ENCODE measurements around the gene IL15.
"Not testable (repeated sequence)": the region's sequence is repeated elsewhere in the genome, so short reads cannot be mapped to it uniquely, and the experiment has no call there.

The IL15 gene

GRCh38 chr4:141636082-141636770 is at the start of gene IL15:
TSS of gene IL15 (plus strand) at chr4:141636583. CDS start at chr4:141719465, 82,882 bp downstream.
- POLR2A ChIA-PET: no interaction called here
- TF ChIP-seq CTCF (IDR thresholded peaks at IDR 0.05; ENCODE audit: control extremely low read depth, extremely low read depth, low read depth, missing control alignments): no peak
- DNase-seq (ENCODE audit: extremely low spot score): peak; percentile 87
- CTCF ChIA-PET: interaction anchor here (1.4 to 2.5 kb wide), 4 partner anchors 12 to 70 kb away, joined by 3 to 14 read pairs (median 5); no protein-coding TSS in a partner anchor

GRCh38 chr4:141587897-141588296 is 48.5 kb upstream of the IL15 start:
- DNase-seq (ENCODE audit: extremely low spot score): no peak
- no peak for TF ChIP-seq CTCF (IDR thresholded peaks at IDR 0.05; ENCODE audit: control extremely low read depth, extremely low read depth, low read depth, missing control alignments)
- CTCF ChIA-PET: no interaction called here
- POLR2A ChIA-PET: no interaction called here

GRCh38 chr4:141595531-141595930 is 40.9 kb upstream of the IL15 start:
- CTCF ChIA-PET: interaction anchor here (1.8 to 3.5 kb wide), 2 partner anchors 9 to 14 kb away, joined by 4 to 12 read pairs; no protein-coding TSS in a partner anchor
- no peak for DNase-seq (ENCODE audit: extremely low spot score)
- TF ChIP-seq CTCF (IDR thresholded peaks at IDR 0.05; ENCODE audit: control extremely low read depth, extremely low read depth, low read depth, missing control alignments): no peak

GRCh38 chr4:141599853-141600252 is 36.5 kb upstream of the IL15 start:
- no peak for DNase-seq (ENCODE audit: extremely low spot score)
- CTCF ChIA-PET: no interaction called here
- TF ChIP-seq CTCF (IDR thresholded peaks at IDR 0.05; ENCODE audit: control extremely low read depth, extremely low read depth, low read depth, missing control alignments): no peak
- POLR2A ChIA-PET: no interaction called here

More at GRCh38 chr4:141595531-141595930, 40.9 kb upstream of the IL15 start:
- POLR2A ChIA-PET: no interaction called here

GRCh38 chr4:141604683-141605082 is 31.7 kb upstream of the IL15 start:
- POLR2A ChIA-PET; DNase-seq (ENCODE audit: extremely low spot score): not testable (repeated sequence)
- CTCF ChIA-PET: interaction anchor here (1.1 to 3.0 kb wide), 4 partner anchors 9 to 33 kb away, joined by 3 to 12 read pairs (median 7); no protein-coding TSS in a partner anchor

- CTCF ChIA-PET: interaction anchor here (2.0 to 3.0 kb wide), 3 partner anchors 8 to 17 kb away, joined by 7 to 12 read pairs (median 7); no protein-coding TSS in a partner anchor
- POLR2A ChIA-PET: no interaction called here
- TF ChIP-seq CTCF (IDR thresholded peaks at IDR 0.05; ENCODE audit: control extremely low read depth, extremely low read depth, low read depth, missing control alignments): no peak
- DNase-seq (ENCODE audit: extremely low spot score): no peak
Observed at GRCh38 chr4:141605425-141605856, 30.9 kb upstream of the IL15 start.

- CTCF ChIA-PET: no interaction called here
- no peak for DNase-seq (ENCODE audit: extremely low spot score)
- POLR2A ChIA-PET: no interaction called here
Observed at GRCh38 chr4:141609243-141609642, 27.1 kb upstream of the IL15 start.

More at GRCh38 chr4:141609243-141609642, 27.1 kb upstream of the IL15 start:
- no peak for TF ChIP-seq CTCF (IDR thresholded peaks at IDR 0.05; ENCODE audit: control extremely low read depth, extremely low read depth, low read depth, missing control alignments)

All from GM10248 (cell line).